Measurements from ENCODE around the gene KCTD7. TPM values are rescaled to one million over a fixed set of nuclear protein-coding genes. Genes with fewer than 3 reads are reported as not detected.
"Not testable (repeated sequence)": the region's sequence is repeated elsewhere in the genome, so short reads cannot be mapped to it uniquely, and the experiment has no call there.

Gene KCTD7
- total RNA-seq, 1 experiment from 2014 or later, result 5.5 TPM

DNA sequence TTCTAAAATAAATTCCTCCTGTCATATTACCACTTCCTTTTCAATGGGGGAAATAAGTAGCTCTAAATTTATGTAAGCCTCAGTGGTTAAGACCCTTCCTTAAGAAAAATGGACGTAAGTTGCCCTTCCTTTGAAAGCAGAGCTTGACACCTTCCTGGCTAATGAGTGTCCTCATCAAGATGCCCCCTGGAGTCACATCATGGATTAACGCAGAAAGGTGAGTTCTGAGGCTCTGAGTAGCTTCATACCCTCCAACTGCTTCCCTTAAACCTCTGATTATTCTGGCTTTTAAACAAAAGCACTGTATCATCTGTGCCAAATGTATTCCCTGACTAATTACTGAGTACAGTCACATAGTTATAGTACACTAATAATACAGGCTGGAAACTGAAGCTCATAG is 14.7 kb downstream of the KCTD7 start:
- Mint-ChIP-seq H3K4me3 (ENCODE audit: low read depth, unreplicated experiment) (no peak overlapping the region), H3K9me3 (ENCODE audit: low read depth, unreplicated experiment) (no peaks in the 10 kb centered on the region), H3K27me3 (ENCODE audit: unreplicated experiment) (no peaks in the 10 kb centered on the region), H3K36me3 (ENCODE audit: insufficient read depth, unreplicated experiment) (no peaks in the 10 kb centered on the region), H3K4me1 (ENCODE audit: low read depth, unreplicated experiment) (no peaks in the 10 kb centered on the region), H3K27ac (ENCODE audit: unreplicated experiment) (no peak overlapping the region)
- no TSS peak for BruUV-seq (replicated peaks)
- intact Hi-C loops (cut with micrococcal nuclease; ENCODE audit: unreplicated experiment), result no loop called here
- CTCF ChIA-PET, result interaction anchor here (0.6 kb wide), 1 partner anchor 15 kb away, joined by 8 read pairs; the partner anchor contains the start of gene KCTD7
- DNase-seq, result no peak
- TF ChIP-seq, protein P1, sequence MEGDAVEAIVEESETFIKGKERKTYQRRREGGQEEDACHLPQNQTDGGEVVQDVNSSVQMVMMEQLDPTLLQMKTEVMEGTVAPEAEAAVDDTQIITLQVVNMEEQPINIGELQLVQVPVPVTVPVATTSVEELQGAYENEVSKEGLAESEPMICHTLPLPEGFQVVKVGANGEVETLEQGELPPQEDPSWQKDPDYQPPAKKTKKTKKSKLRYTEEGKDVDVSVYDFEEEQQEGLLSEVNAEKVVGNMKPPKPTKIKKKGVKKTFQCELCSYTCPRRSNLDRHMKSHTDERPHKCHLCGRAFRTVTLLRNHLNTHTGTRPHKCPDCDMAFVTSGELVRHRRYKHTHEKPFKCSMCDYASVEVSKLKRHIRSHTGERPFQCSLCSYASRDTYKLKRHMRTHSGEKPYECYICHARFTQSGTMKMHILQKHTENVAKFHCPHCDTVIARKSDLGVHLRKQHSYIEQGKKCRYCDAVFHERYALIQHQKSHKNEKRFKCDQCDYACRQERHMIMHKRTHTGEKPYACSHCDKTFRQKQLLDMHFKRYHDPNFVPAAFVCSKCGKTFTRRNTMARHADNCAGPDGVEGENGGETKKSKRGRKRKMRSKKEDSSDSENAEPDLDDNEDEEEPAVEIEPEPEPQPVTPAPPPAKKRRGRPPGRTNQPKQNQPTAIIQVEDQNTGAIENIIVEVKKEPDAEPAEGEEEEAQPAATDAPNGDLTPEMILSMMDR (IDR thresholded peaks at IDR 0.05; ENCODE audit: unreplicated experiment), result no peak

DNA sequence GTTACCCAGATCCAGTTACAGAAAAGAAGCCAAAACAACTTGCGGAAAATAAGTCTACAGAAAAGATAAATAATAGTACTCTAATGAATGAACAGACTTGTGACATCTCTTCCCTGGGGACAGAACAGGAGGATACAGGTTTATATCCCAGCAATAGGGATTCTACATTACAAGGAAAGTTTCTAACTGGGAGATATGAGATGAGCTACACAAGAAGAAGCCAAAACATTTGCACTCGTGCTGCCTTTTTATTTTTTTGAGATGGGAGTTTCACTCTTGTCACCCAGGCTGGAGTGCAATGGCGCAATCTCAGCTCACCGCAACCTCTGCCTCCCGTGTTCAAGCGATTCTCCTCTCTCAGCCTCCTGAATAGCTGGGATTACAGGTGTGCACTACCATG is 22.3 kb downstream of the KCTD7 start:
- intact Hi-C loops (cut with micrococcal nuclease; ENCODE audit: unreplicated experiment); BruUV-seq (replicated peaks); H3K27me3 Mint-ChIP-seq (ENCODE audit: unreplicated experiment); DNase-seq; H3K4me3 Mint-ChIP-seq (ENCODE audit: low read depth, unreplicated experiment); H3K4me1 Mint-ChIP-seq (ENCODE audit: low read depth, unreplicated experiment); CTCF ChIA-PET; H3K27ac Mint-ChIP-seq (ENCODE audit: unreplicated experiment); H3K9me3 Mint-ChIP-seq (ENCODE audit: low read depth, unreplicated experiment): not testable (repeated sequence)
- peaks cover 29% of the 10 kb centered on the region for H3K36me3 Mint-ChIP-seq (ENCODE audit: insufficient read depth, unreplicated experiment)

DNA sequence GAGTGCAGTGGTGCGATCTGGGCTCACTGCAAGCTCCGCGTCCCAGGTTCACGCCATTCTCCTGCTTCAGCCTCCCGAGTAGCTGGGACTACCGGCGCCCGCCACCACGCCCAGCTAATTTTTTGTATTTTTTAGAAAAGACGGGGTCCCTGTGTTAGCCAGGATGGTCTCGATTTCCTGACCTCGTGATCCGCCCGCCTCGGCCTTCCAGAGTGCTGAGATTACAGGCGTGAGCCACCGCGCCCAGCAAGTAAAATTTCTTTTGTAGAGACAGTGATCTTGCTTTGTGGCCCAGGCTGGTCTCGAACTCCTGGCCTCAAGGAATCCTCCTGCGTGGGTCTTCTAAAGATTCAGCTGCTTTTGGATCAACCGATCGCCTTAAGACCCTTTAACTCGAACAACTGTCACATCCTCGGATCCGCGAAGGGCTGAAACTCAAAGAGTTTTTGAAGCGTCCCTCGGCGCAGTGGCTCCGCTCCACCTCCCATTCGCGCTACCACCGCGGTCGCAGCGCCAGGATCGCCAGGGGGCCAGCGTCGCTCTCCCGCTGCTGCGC is 25.1 kb downstream of the KCTD7 start:
- Mint-ChIP-seq H3K36me3 (ENCODE audit: insufficient read depth, unreplicated experiment) (peaks cover 29% of the 10 kb centered on the region), H3K27ac (ENCODE audit: unreplicated experiment) (peak overlapping the region; percentile 98), H3K4me3 (ENCODE audit: low read depth, unreplicated experiment) (peak overlapping the region; percentile 96)
- CTCF ChIA-PET; intact Hi-C loops (cut with micrococcal nuclease; ENCODE audit: unreplicated experiment); H3K4me1 Mint-ChIP-seq (ENCODE audit: low read depth, unreplicated experiment); H3K9me3 Mint-ChIP-seq (ENCODE audit: low read depth, unreplicated experiment); DNase-seq; H3K27me3 Mint-ChIP-seq (ENCODE audit: unreplicated experiment): not testable (repeated sequence)
- TSS peak; percentile 81 for BruUV-seq (replicated peaks)

DNA sequence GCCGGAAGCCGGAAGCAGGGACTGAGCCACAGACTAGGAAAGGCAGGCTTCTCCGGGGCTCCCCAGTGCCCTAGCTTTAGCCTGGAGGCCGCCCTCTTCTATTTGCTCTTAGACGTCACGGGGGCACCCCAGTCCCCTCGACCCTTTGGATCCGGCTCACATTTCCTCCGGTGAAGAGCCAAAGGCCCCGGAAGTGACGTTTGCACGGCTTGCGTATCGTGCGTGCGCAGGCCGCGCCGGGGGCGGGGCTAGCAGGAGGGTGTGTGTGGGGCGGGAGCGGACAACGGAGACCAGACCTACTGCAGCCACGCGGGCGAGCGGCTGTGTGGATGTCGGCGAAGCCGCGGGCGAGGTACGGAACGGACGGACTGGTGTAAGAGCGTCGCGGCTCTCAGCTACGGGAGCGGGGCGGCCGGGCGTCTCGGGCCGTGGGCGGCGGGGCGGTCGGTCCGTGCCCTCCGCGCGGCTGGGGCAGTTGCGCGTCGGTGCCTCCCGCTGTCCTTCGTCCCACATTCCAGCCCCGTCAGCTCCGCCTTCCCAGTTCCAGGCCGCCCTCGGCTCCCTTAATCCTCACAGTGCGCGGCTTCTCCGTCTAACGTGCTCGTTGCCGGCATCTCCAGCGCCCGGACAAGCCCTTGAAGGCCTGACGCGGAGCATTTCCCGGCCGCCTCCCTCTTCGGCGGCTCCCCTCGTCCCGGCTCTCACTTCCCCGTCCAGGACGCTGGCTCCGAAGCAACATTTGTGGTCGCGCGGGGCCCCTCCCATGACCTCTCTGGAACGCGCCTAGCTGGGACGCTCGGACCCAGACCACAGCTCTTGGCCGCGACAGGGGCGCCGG is 25.8 kb downstream of the KCTD7 start:
- H3K4me3 Mint-ChIP-seq (ENCODE audit: low read depth, unreplicated experiment), result peak overlapping the region; percentile 96
- DNase-seq, result peak; percentile 95
- TF ChIP-seq, protein P1 (IDR thresholded peaks at IDR 0.05; ENCODE audit: unreplicated experiment), result no peak
- H3K9me3 Mint-ChIP-seq (ENCODE audit: low read depth, unreplicated experiment), result no peaks in the 10 kb centered on the region
- no peaks in the 10 kb centered on the region for H3K27me3 Mint-ChIP-seq (ENCODE audit: unreplicated experiment)
- intact Hi-C loops (cut with micrococcal nuclease; ENCODE audit: unreplicated experiment), result no loop called here
- BruUV-seq (replicated peaks), result no TSS peak
- peak overlapping the region; percentile 98 for H3K27ac Mint-ChIP-seq (ENCODE audit: unreplicated experiment)
- peaks cover 8% of the 10 kb centered on the region for H3K4me1 Mint-ChIP-seq (ENCODE audit: low read depth, unreplicated experiment)
- H3K36me3 Mint-ChIP-seq (ENCODE audit: insufficient read depth, unreplicated experiment), result peaks cover 29% of the 10 kb centered on the region
- CTCF ChIA-PET, result no interaction called here

DNA sequence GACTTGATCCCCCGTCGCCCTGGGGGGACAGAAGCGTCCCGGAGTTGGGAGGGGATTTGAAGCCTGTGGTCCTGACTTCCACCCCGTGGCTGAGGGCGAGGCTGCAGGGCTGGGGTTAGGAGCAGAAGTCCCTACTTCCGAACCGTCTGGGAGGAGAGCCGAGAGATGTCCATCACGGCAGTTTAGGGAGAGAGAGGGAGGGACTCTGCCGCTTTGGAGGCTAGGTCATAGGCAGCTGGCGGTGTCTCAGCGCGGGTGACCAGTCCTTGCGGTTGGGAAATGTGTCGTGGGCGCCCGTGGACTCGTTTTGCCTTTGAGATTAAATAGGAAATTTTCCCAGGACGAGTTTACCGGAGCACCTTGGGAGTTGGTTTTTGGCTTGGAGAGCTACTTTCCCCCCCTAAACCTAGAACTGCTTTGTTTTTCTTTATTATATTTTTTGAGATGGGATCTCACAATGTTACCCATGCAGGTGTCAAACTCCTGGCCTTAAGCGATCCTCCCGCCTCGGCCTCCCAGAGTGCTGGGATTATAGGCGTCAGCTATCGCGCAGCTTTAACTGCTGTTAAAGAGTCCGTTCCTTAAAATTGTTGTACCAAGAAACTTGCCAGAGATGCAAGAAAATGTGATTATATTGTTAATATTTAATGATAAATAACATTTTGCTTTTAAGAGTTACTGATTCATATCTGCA is 26.6 kb downstream of the KCTD7 start:
- BruUV-seq (replicated peaks); H3K27me3 Mint-ChIP-seq (ENCODE audit: unreplicated experiment); intact Hi-C loops (cut with micrococcal nuclease; ENCODE audit: unreplicated experiment); H3K4me1 Mint-ChIP-seq (ENCODE audit: low read depth, unreplicated experiment); H3K9me3 Mint-ChIP-seq (ENCODE audit: low read depth, unreplicated experiment); CTCF ChIA-PET: not testable (repeated sequence)
- peak; percentile 21 for DNase-seq
- Mint-ChIP-seq H3K4me3 (ENCODE audit: low read depth, unreplicated experiment) (peak overlapping the region; percentile 96), H3K36me3 (ENCODE audit: insufficient read depth, unreplicated experiment) (peaks cover 29% of the 10 kb centered on the region), H3K27ac (ENCODE audit: unreplicated experiment) (peak overlapping the region; percentile 98)

GRCh38 chr7:66655826-66656485 is 27.3 kb downstream of the KCTD7 start:
- BruUV-seq (replicated peaks), result TSS peak; percentile 35
- not testable (repeated sequence) for H3K4me1 Mint-ChIP-seq (ENCODE audit: low read depth, unreplicated experiment)

More at GRCh38 chr7:66655826-66656485, 27.3 kb downstream of the KCTD7 start:
- DNase-seq; H3K27ac Mint-ChIP-seq (ENCODE audit: unreplicated experiment); H3K27me3 Mint-ChIP-seq (ENCODE audit: unreplicated experiment); H3K9me3 Mint-ChIP-seq (ENCODE audit: low read depth, unreplicated experiment); intact Hi-C loops (cut with micrococcal nuclease; ENCODE audit: unreplicated experiment); CTCF ChIA-PET: not testable (repeated sequence)
- Mint-ChIP-seq H3K4me3 (ENCODE audit: low read depth, unreplicated experiment) (peak overlapping the region; percentile 96), H3K36me3 (ENCODE audit: insufficient read depth, unreplicated experiment) (peaks cover 29% of the 10 kb centered on the region)

Measured in Calu3 (cell line).